Esophagus (tissue), 2 donors: ENCODE results near the gene ATXN7L1. TPM values are rescaled to one million over a fixed set of nuclear protein-coding genes. Genes with fewer than 3 reads are reported as not detected.

Source experiments
- H3K27ac ChIP-seq, 2 donors: one replicate each; pipeline ENCODE4 v1.5.1; 2013; ENCODE audit warnings: low read depth in 2 of 2, mild to moderate bottlenecking in 2 of 2, inconsistent platforms in 1 of 2, low read length in 1 of 2, moderate library complexity in 1 of 2
- H3K27me3 ChIP-seq, 2 donors: one replicate each; pipeline ENCODE4 v1.6.1; 2013; ENCODE audit warnings: low read length in 2 of 2, control low read depth in 1 of 2, mild to moderate bottlenecking in 1 of 2; ENCODE audit not compliant: insufficient read depth in 2 of 2, control insufficient read depth in 1 of 2
- H3K36me3 ChIP-seq, 2 donors: one replicate each; pipeline ENCODE4 v1.6.1; 2013; ENCODE audit warnings: low read length in 1 of 2; ENCODE audit not compliant: control insufficient read depth in 2 of 2, insufficient read depth in 2 of 2
- H3K4me1 ChIP-seq, 2 donors: one replicate each; pipeline ENCODE4 v1.6.1; 2013; ENCODE audit warnings: low read length in 1 of 2; ENCODE audit not compliant: control insufficient read depth in 2 of 2, insufficient read depth in 2 of 2
- H3K4me3 ChIP-seq, 2 donors: one replicate each; pipeline ENCODE4 v1.5.1; 2013; ENCODE audit warnings: low read length in 2 of 2, mild to moderate bottlenecking in 2 of 2, low read depth in 1 of 2, moderate library complexity in 1 of 2
- H3K9me3 ChIP-seq, 2 donors: one replicate each; pipeline ENCODE4 v1.6.1; 2013; ENCODE audit warnings: mild to moderate bottlenecking in 2 of 2, low read depth in 1 of 2, low read length in 1 of 2, moderate library complexity in 1 of 2; ENCODE audit not compliant: control insufficient read depth in 2 of 2, insufficient read depth in 1 of 2
- WGBS, 2 donors: extraction: QIAGEN DNeasy Blood & Tissue Kit; methylation state at CpG; one replicate each; pipeline ENCODE4 v1.1.7; 2013; 5-methylcytosine and 5-hydroxymethylcytosine counted together
- polyA plus RNA-seq, 2 donors: library from polyadenylated mRNA; stranded (reverse); fragments of 200-250 nt; gene quantifications; one replicate each; pipeline ENCODE4 v1.2.3, GENCODE V29; 2013
- donor health status: healthy with polysubstance abuse.
- donor health status: Bipolar disorder and iron deficiency.

ATXN7L1 gene
- polyA plus RNA-seq, 2 donors = 4.0 to 4.8 TPM

- H3K36me3 ChIP-seq = peaks cover 15 to 26% of the 10 kb centered on the region in 2 donors
- no peaks in the 10 kb centered on the region for H3K9me3 ChIP-seq
- H3K27ac ChIP-seq = no peak overlapping the region
- H3K4me3 ChIP-seq = no peak overlapping the region
- 91 to 94% methylated on average over 20 of the region's 20 CpGs for WGBS, 2 donors
- H3K27me3 ChIP-seq = no peaks in the 10 kb centered on the region
- no peaks in the 10 kb centered on the region for H3K4me1 ChIP-seq
Measured at GRCh38 chr7:105614341-105614840, 262.0 kb downstream of the ATXN7L1 start.

DNA sequence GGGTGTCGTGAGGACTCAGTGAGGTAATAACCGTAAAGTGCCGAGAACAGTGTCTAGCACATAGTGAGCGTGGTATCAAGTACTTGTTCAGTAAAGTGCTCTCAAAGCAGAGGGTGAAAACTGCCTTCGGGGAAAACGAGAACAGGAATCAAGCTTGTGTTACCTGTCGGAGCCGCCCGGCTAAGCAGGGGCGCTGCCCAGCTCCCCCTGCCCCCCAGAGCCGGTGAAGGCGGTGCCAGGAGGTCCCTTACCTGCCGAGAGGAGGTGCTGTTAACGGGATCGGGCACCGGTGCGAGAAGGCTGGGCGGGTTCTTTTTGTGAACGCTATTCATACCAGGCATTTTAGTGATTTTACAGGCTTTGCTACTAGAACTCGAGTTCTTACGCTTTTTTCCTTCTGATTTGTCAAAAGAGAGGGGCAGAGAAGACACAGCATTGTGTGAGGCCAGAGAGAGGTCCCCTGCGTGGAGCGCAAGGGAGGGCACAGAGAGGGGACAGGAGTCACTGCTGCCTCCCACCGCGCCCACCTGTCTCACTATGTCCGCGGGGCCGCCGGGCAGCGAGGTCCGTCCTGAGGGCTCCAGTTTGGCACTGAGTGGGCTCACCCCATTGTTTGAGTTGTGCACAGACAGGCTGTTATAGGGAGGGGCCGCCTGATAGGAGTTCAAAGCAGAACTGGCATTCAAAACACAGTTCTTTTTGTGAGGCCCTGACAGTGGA, 262.6 kb downstream of the ATXN7L1 start:
- no peak overlapping the region for H3K4me3 ChIP-seq
- no peak overlapping the region for H3K27ac ChIP-seq
- 94 to 95% methylated on average over 32 of the region's 32 CpGs for WGBS, 2 donors
- no peaks in the 10 kb centered on the region for H3K9me3 ChIP-seq
- no peaks in the 10 kb centered on the region for H3K4me1 ChIP-seq
- peaks cover 15 to 26% of the 10 kb centered on the region in 2 donors for H3K36me3 ChIP-seq
- H3K27me3 ChIP-seq = no peaks in the 10 kb centered on the region

GRCh38 chr7:105612806-105613205, 263.6 kb downstream of the ATXN7L1 start:
- WGBS, 2 donors = 94 to 95% methylated on average over 9 of the region's 9 CpGs
- no peak overlapping the region for H3K27ac ChIP-seq
- H3K9me3 ChIP-seq = no peaks in the 10 kb centered on the region
- no peak overlapping the region for H3K4me3 ChIP-seq
- no peaks in the 10 kb centered on the region for H3K27me3 ChIP-seq
- H3K4me1 ChIP-seq = no peaks in the 10 kb centered on the region
- H3K36me3 ChIP-seq = peaks cover 14 to 21% of the 10 kb centered on the region in 2 donors

GRCh38 chr7:105611856-105612775, 264.3 kb downstream of the ATXN7L1 start:
- Histone ChIP-seq H3K9me3 (no peaks in the 10 kb centered on the region), H3K4me3 (no peak overlapping the region), H3K4me1 (no peaks in the 10 kb centered on the region), H3K27ac (no peak overlapping the region), H3K36me3 (peaks cover 16 to 23% of the 10 kb centered on the region in 2 donors), H3K27me3 (no peaks in the 10 kb centered on the region)
- WGBS, 2 donors = 88 to 89% methylated on average over 16 of the region's 16 CpGs

DNA sequence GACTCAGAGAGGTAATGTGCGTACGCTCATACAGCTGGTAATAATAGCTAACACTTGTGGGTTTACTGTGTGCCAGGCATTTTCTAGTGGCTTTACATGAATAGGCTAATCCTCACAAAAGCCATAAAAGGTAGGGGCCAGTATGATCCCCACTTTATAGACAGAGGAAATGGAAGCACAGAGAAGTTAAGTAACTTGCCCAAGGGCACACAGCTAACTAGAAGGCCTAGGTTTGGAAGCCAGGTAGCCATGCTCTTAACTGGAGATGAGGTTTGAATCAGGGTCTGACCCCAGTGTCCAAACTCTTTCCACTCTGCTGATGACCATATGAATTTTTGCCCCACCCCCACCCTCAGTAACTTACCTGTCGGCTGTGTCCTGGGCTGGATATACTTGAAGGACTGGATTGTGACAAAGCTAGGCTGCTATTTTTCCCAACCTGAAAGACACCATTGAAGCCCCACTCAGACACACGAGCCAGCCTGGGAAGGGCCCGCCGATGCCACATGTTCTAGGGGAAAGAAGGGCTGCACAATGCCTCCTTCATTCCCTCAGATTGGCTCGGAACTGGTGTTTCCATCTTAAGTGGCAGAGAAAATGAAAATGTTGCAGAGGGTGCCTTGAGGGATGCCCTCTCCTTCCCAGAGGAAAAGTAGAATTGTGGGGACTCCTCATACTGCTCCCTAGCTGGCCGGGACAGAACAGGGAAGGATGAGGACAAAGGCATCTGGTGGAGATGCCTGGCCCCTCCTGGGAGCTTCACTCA, 266.1 kb downstream of the ATXN7L1 start:
- H3K36me3 ChIP-seq = peaks cover 12 to 23% of the 10 kb centered on the region in 2 donors

GRCh38 chr7:105602325-105603305, 273.8 kb downstream of the ATXN7L1 start:
- H3K9me3 ChIP-seq = no peaks in the 10 kb centered on the region
- H3K27ac ChIP-seq = no peak overlapping the region
- H3K4me1 ChIP-seq = no peaks in the 10 kb centered on the region
- no peaks in the 10 kb centered on the region for H3K27me3 ChIP-seq
- H3K4me3 ChIP-seq = no peak overlapping the region
- WGBS, 2 donors = 79 to 85% methylated on average over 19 of the region's 19 CpGs
- peaks cover 3% of the 10 kb centered on the region in 2 donors for H3K36me3 ChIP-seq

More for the DNA sequence above, 266.1 kb downstream of the ATXN7L1 start:
- no peaks in the 10 kb centered on the region for H3K9me3 ChIP-seq
- 91 to 93% methylated on average over 8 of the region's 8 CpGs for WGBS, 2 donors
- no peak overlapping the region for H3K4me3 ChIP-seq
- no peaks in the 10 kb centered on the region for H3K4me1 ChIP-seq
- no peaks in the 10 kb centered on the region for H3K27me3 ChIP-seq
- no peak overlapping the region for H3K27ac ChIP-seq

DNA sequence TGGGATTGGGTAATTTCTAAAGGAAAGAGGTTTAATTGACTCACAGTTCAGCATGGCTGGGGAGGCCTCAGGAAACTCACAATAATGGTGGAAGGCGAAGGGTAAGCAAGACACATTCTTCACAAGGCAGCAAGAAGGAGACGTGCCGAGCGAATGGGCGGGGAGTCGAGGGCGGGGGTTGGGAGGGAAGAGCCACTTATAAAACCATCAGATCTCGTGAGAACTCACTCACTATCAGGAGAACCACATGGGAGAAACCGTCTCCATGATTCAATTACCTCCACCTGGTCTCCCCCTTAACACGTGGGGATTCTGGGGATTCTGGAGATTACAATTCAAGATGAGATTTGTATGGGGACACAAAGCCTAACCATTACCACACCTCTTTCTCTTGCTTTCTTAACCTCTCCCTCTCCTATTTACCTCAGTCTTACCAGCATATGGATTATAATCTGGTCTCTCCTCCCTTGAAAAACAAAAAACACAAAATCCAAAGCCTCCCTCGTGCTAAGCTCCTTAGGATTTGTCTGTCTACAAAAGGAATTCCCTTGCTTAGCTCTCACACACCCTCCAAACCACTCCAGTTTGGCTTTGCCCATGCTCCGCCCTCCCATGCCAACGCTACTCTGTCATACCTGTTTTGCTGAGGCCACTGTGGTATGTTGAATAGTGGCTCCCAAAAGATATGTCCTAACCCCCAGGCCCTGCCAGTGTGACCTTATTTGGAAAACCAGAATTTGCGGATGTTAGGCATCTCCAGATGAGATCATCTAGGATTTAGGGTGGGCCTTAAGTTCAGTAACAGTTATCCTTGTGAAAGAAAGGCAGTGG, 275.5 kb downstream of the ATXN7L1 start:
- 75% methylated on average over 14 of the region's 14 CpGs for WGBS, 2 donors
- Histone ChIP-seq H3K36me3 (no peaks in the 10 kb centered on the region), H3K27me3 (no peaks in the 10 kb centered on the region), H3K4me3 (no peak overlapping the region), H3K9me3 (no peaks in the 10 kb centered on the region), H3K4me1 (no peaks in the 10 kb centered on the region), H3K27ac (no peak overlapping the region)

DNA sequence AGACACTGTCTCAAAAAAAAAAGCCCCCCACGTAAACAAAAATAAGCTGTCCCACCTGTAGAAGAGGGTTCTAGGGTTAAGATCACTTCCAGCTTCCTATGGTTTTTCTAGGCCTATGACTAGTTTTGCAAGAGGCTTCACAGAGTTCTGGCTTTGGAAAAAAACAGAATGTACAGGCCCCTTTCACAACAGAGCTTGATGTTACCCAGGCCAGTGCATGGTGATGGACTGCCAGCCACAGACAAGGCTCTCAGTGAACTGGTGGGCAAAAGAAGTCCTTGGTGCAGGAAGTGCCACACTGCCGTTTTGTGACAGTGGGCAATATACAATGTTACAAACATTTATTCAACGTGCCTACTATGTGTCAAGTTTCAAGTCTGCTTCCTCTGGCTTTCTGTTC, 276.8 kb downstream of the ATXN7L1 start:
- WGBS, 2 donors = 72 to 76% methylated on average over 3 of the region's 3 CpGs
- H3K36me3 ChIP-seq = no peaks in the 10 kb centered on the region
- H3K27ac ChIP-seq = no peak overlapping the region
- no peak overlapping the region for H3K4me3 ChIP-seq
- no peaks in the 10 kb centered on the region for H3K27me3 ChIP-seq
- H3K9me3 ChIP-seq = no peaks in the 10 kb centered on the region
- H3K4me1 ChIP-seq = no peaks in the 10 kb centered on the region
